Breast epithelium (tissue), 4 donors: ENCODE results near the gene MAPRE3. TPM values are rescaled to one million over a fixed set of nuclear protein-coding genes. Genes with fewer than 3 reads are reported as not detected.
A peak's percentile ranks its signal among the peaks of the same experiment; 100 is the strongest.

Experiments
- DNase-seq, 2 donors: peaks; one replicate each; pipeline ENCODE4 v3.0.0-alpha.2; 2019; ENCODE audit warnings: low spot score in 2 of 2
- H3K27ac ChIP-seq, 2 donors: fragments of 200-600 bp; sonication (generic) in 1 of 2; one replicate each; pipeline ENCODE4 v1.5.1; 2016 to 2019; ENCODE audit warnings: mild to moderate bottlenecking in 1 of 2
- H3K27me3 ChIP-seq, 2 donors: fragments of 200-600 bp; sonication (generic) in 1 of 2; one replicate each; pipeline versions ENCODE4 v1.5.1 to v1.6.0; 2017 to 2019; ENCODE audit warnings: control low read depth in 1 of 2, mild to moderate bottlenecking in 1 of 2
- H3K36me3 ChIP-seq: fragments of 200-600 bp; one replicate; pipeline ENCODE4 v1.5.1; 2019
- H3K4me1 ChIP-seq, 2 donors: fragments of 200-600 bp; sonication (generic); one replicate each; pipeline ENCODE4 v1.5.1; 2016 to 2019; ENCODE audit warnings: control low read depth in 1 of 2
- H3K4me3 ChIP-seq, 3 donors: fragments of 200-600 bp; sonication (generic); 1 replicate in 2 of 3; 2 replicates in 1 of 3; pipeline ENCODE4 v1.5.1; 2016 to 2019; ENCODE audit warnings: mild to moderate bottlenecking in 3 of 3, moderate library complexity in 2 of 3
- H3K9me3 ChIP-seq, 2 donors: fragments of 200-600 bp; sonication (generic) in 1 of 2; one replicate each; pipeline ENCODE4 v1.5.1; 2016 to 2019; ENCODE audit warnings: control low read depth in 1 of 2
- POLR2A ChIP-seq: fragments of 450-650 bp; IDR thresholded peaks from one replicate; pipeline ENCODE4 v1.6.1; 2016; ENCODE audit warnings: antibody characterized with exemption, mild to moderate bottlenecking, moderate library complexity
- POLR2AphosphoS5 ChIP-seq, 3 donors: sonication (generic); formaldehyde crosslinking; IDR thresholded peaks; one replicate each; pipeline ENCODE4 v1.6.1; 2017; ENCODE audit warnings: antibody characterized with exemption in 3 of 3
- intact Hi-C: fragments of 100-400 bp; cut with DNase I; formaldehyde crosslinking; loops from one replicate; pipeline ENCODE4 v1.15.1; 2023; ENCODE audit warnings: low total_unique reads
- total RNA-seq, 3 donors: library from RNA; depleted of rRNA; stranded (reverse); fragments of >200 nt; gene quantifications; one replicate each; pipeline ENCODE4 v1.1.0, GENCODE V29; 2016
- TF ChIP-seq, protein P1 (sequence below), 3 donors: fragments of 450-650 bp; IDR thresholded peaks; one replicate each; pipeline ENCODE4 v1.5.1; 2016 to 2017; ENCODE audit warnings: antibody characterized with exemption in 3 of 3, mild to moderate bottlenecking in 3 of 3, moderate library complexity in 3 of 3

The MAPRE3 gene
- total RNA-seq, 3 donors from 2014 or later, result 10.6 to 21.3 (median 19.9) TPM

DNA sequence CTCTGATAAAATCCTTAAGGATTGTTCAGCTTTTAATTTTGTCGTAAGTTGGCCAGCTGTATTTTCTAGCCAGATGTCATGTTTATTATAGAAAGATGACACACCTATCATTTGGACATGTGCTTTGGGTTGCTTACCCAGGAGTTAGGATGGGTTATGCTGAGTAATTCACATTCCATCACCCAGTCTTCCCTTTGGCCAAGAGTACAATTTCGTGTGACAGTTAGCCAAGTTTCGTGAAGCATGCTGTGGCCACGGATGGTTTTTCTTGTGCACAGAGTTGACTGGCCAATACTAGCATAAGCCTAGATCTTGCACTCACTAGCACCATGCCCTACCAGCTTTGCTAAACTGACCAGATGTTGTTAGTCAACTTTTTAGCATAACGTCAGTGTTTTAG lies 5.8 kb downstream of the MAPRE3 start:
- intact Hi-C loops, result no loop called here
- Histone ChIP-seq H3K36me3 (no peaks in the 10 kb centered on the region), H3K4me3 (no peak overlapping the region), H3K27ac (no peak overlapping the region), H3K27me3 (no peaks in the 10 kb centered on the region), H3K4me1 (peaks cover 0 to 7% of the 10 kb centered on the region in 2 donors), H3K9me3 (no peaks in the 10 kb centered on the region)
- DNase-seq, result no peak
- TF ChIP-seq, protein P1, sequence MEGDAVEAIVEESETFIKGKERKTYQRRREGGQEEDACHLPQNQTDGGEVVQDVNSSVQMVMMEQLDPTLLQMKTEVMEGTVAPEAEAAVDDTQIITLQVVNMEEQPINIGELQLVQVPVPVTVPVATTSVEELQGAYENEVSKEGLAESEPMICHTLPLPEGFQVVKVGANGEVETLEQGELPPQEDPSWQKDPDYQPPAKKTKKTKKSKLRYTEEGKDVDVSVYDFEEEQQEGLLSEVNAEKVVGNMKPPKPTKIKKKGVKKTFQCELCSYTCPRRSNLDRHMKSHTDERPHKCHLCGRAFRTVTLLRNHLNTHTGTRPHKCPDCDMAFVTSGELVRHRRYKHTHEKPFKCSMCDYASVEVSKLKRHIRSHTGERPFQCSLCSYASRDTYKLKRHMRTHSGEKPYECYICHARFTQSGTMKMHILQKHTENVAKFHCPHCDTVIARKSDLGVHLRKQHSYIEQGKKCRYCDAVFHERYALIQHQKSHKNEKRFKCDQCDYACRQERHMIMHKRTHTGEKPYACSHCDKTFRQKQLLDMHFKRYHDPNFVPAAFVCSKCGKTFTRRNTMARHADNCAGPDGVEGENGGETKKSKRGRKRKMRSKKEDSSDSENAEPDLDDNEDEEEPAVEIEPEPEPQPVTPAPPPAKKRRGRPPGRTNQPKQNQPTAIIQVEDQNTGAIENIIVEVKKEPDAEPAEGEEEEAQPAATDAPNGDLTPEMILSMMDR (IDR thresholded peaks at IDR 0.05), result no peak
- TF ChIP-seq POLR2AphosphoS5 (IDR thresholded peaks at IDR 0.05), result no peak
- TF ChIP-seq POLR2A, result no peak

- TF ChIP-seq POLR2AphosphoS5 (IDR thresholded peaks at IDR 0.05) (no peak), POLR2A (no peak)
- TF ChIP-seq, protein P1 (IDR thresholded peaks at IDR 0.05), result no peak
- Histone ChIP-seq H3K27ac (no peak overlapping the region), H3K27me3 (no peaks in the 10 kb centered on the region), H3K36me3 (no peaks in the 10 kb centered on the region), H3K4me1 (peaks cover 0 to 14% of the 10 kb centered on the region in 2 donors), H3K4me3 (no peak overlapping the region), H3K9me3 (no peaks in the 10 kb centered on the region)
- DNase-seq, result no peak
- intact Hi-C loops, result no loop called here
Observed at GRCh38 chr2:26977012-26977411, 6.6 kb downstream of the MAPRE3 start.

DNA sequence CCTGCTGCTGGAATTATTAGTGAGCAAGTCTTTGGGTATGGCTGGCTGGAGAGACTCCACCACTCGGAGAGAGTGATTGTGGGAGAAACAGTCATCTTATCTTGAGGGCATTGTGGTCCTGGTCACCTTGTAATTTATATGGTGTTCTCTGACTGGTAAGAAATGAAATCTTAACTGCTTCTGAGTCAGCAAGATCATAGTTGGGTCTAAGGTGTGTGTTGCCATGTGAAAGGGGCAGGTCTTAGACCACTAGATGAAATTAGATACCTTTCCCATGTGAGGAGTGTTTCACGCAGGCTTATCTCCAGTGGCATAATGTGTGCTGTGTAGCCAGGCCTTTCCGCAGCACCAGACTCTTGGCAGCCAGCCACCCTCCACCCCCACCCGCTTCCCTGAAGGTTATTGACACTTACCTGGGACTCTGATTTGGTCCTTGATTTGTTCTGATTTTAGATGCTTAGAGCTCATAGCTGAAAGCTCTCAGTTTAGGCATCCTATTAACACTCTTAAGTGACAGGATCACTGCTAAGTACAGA lies 7.7 kb downstream of the MAPRE3 start:
- peak in 1 of 2 donors; percentile 70 for DNase-seq
- intact Hi-C loops, result no loop called here
- Histone ChIP-seq H3K27me3 (no peaks in the 10 kb centered on the region), H3K4me3 (no peak overlapping the region), H3K9me3 (no peaks in the 10 kb centered on the region), H3K27ac (peak overlapping the region in 1 of 2 donors; percentile 54), H3K36me3 (no peaks in the 10 kb centered on the region), H3K4me1 (peaks cover 0 to 21% of the 10 kb centered on the region in 2 donors)
- TF ChIP-seq, protein P1 (IDR thresholded peaks at IDR 0.05), result no peak
- no peak for TF ChIP-seq POLR2AphosphoS5 (IDR thresholded peaks at IDR 0.05)
- no peak for TF ChIP-seq POLR2A

- Histone ChIP-seq H3K27me3 (no peaks in the 10 kb centered on the region), H3K36me3 (no peaks in the 10 kb centered on the region), H3K27ac (peak overlapping the region; percentile 27 to 72), H3K4me1 (peaks cover 0 to 21% of the 10 kb centered on the region in 2 donors), H3K9me3 (no peaks in the 10 kb centered on the region), H3K4me3 (no peak overlapping the region)
- intact Hi-C loops, result no loop called here
- TF ChIP-seq, protein P1 (IDR thresholded peaks at IDR 0.05), result no peak
- TF ChIP-seq POLR2A (no peak), POLR2AphosphoS5 (IDR thresholded peaks at IDR 0.05) (no peak)
- no peak for DNase-seq
Observed at GRCh38 chr2:26979741-26980140, 9.3 kb downstream of the MAPRE3 start.

GRCh38 chr2:26980971-26981370 lies 10.5 kb downstream of the MAPRE3 start:
- intact Hi-C loops, result no loop called here
- peaks cover 0 to 21% of the 10 kb centered on the region in 2 donors for H3K4me1 ChIP-seq
- TF ChIP-seq POLR2AphosphoS5 (IDR thresholded peaks at IDR 0.05) (no peak), POLR2A (no peak)
- TF ChIP-seq, protein P1 (IDR thresholded peaks at IDR 0.05), result no peak
- no peak for DNase-seq
- no peaks in the 10 kb centered on the region for H3K27me3 ChIP-seq
- H3K4me3 ChIP-seq, result no peak overlapping the region
- no peaks in the 10 kb centered on the region for H3K36me3 ChIP-seq
- H3K27ac ChIP-seq, result peak overlapping the region; percentile 33 to 68
- H3K9me3 ChIP-seq, result no peaks in the 10 kb centered on the region
